A549 (cell line): ENCODE data around the gene PDGFA. TPM values are rescaled to one million over a fixed set of nuclear protein-coding genes. Genes with fewer than 3 reads are reported as not detected.

Source experiments
- ATAC-seq, 2 experiments: fragments of 200-7000 bp in 1 of 2; fragments of >200 bp in 1 of 2; cut with Nextera tagmentation in 1 of 2; cut with Tn5 transposase in 1 of 2; 3 replicates each; pipeline versions ENCODE4 v1.8.0 to v1.9.1; 2018 to 2020; ENCODE audit warnings: mild to moderate bottlenecking in 1 of 2, moderate library complexity in 1 of 2
- CTCF ChIA-PET: fragments of 300-600 bp; sonication (Branson Sonifier 250); formaldehyde crosslinking; extraction: SDS; loops from one replicate; lab custom pipeline; 2021; ENCODE audit warnings: antibody characterized with exemption, inconsistent platforms; lab: Yijun Ruan, JAX
- POLR2A ChIA-PET: fragments of 350-600 bp; formaldehyde crosslinking; extraction: SDS; loops from one replicate; lab custom pipeline; 2021; ENCODE audit warnings: antibody characterized with exemption, inconsistent platforms; lab: Yijun Ruan, JAX
- DNase-seq, 2 experiments: peaks; one replicate each; pipeline versions ENCODE4 v3.0.0 to v3.0.0-alpha.2; 2011 to 2016; ENCODE audit warnings: low read depth in 1 of 2, low spot score in 1 of 2
- FAIRE-seq: peaks from 2 replicates; lab custom pipeline; 2011; peaks lifted over from hg19 to GRCh38; lab: Jason Lieb, UNC
- H3K27ac ChIP-seq, 2 experiments: fragments of >200 bp; sonication (Bioruptor Twin); formaldehyde crosslinking; 3 replicates each; pipeline ENCODE4 v1.5.1; 2016 to 2017
- H3K4me1 ChIP-seq: fragments of >200 bp; sonication (Bioruptor Twin); formaldehyde crosslinking; 3 replicates; pipeline ENCODE4 v1.6.1; 2016
- H3K4me2 ChIP-seq: fragments of >200 bp; sonication (Bioruptor Twin); formaldehyde crosslinking; 3 replicates; pipeline ENCODE4 v1.6.1; 2016
- H3K4me3 ChIP-seq: fragments of >200 bp; sonication (Bioruptor Twin); formaldehyde crosslinking; 3 replicates; pipeline ENCODE4 v1.5.1; 2016
- H3K9me3 ChIP-seq: fragments of >200 bp; sonication (Bioruptor Twin); formaldehyde crosslinking; 3 replicates; pipeline ENCODE4 v1.6.1; 2016
- CBX8 ChIP-seq: fragments of 200-600 bp; sonication (generic); IDR thresholded peaks from 2 replicates; pipeline ENCODE4 v1.6.1; 2016
- CHD2 ChIP-seq: fragments of 150-350 bp; IDR thresholded peaks from 2 replicates; pipeline ENCODE4 v1.6.1; 2014; ENCODE audit warnings: low read length; ENCODE audit not compliant: partially characterized antibody
- EHF ChIP-seq: fragments of 250-450 bp; sonication (Bioruptor Pico); IDR thresholded peaks from 2 replicates; pipeline ENCODE4 v1.5.0; 2020; ENCODE audit warnings: mild to moderate bottlenecking
- ESRRA ChIP-seq: fragments of 150-350 bp; IDR thresholded peaks from 2 replicates; pipeline ENCODE4 v1.6.1; 2014; ENCODE audit warnings: mild to moderate bottlenecking, low read length, borderline replicate concordance
- FOSL2 ChIP-seq, 2 experiments: fragments of 450-650 bp in 1 of 2; fragments of >200 bp in 1 of 2; sonication (Bioruptor Twin) in 1 of 2; formaldehyde crosslinking; IDR thresholded peaks; 2 replicates each; pipeline versions ENCODE4 v1.5.0 to v1.6.1; 2016 to 2020; ENCODE audit warnings: mild to moderate bottlenecking in 1 of 2, moderate library complexity in 1 of 2
- FOXS1 ChIP-seq: fragments of 250-450 bp; sonication (Bioruptor Pico); IDR thresholded peaks from 2 replicates; pipeline ENCODE4 v1.5.0; 2020; ENCODE audit warnings: mild to moderate bottlenecking, moderate library complexity
- HDAC2 ChIP-seq: fragments of 200-600 bp; sonication (generic); IDR thresholded peaks from 2 replicates; pipeline ENCODE4 v1.6.1; 2016
- HES2 ChIP-seq: fragments of >200 bp; sonication (Bioruptor Twin); formaldehyde crosslinking; IDR thresholded peaks from 2 replicates; pipeline ENCODE4 v1.6.1; 2016
- HOXA7 ChIP-seq: fragments of 250-450 bp; sonication (Bioruptor Pico); IDR thresholded peaks from 2 replicates; pipeline ENCODE4 v1.5.0; 2020; ENCODE audit warnings: mild to moderate bottlenecking, moderate library complexity
- HOXB13 ChIP-seq: fragments of 250-450 bp; sonication (Bioruptor Pico); IDR thresholded peaks from 2 replicates; pipeline ENCODE4 v1.5.0; 2020; ENCODE audit warnings: low read depth, mild to moderate bottlenecking, moderate library complexity
- MAFK ChIP-seq: fragments of 450-650 bp; IDR thresholded peaks from 2 replicates; pipeline ENCODE4 v1.6.1; 2014; ENCODE audit not compliant: partially characterized antibody
- MAX ChIP-seq: IDR thresholded peaks from 2 replicates; pipeline ENCODE4 v1.6.1; 2012
- MAZ ChIP-seq: fragments of 150-350 bp; IDR thresholded peaks from 2 replicates; pipeline ENCODE4 v1.6.1; 2014; ENCODE audit warnings: antibody characterized with exemption, low read depth, low read length, borderline replicate concordance
- MYC ChIP-seq: IDR thresholded peaks from 2 replicates; pipeline ENCODE4 v1.6.1; 2012; ENCODE audit warnings: mild to moderate bottlenecking, inconsistent platforms, low read length, improper control_type of control experiment, borderline replicate concordance
- NFE2L2 ChIP-seq: fragments of 150-350 bp; conservative IDR thresholded peaks from 2 replicates; pipeline ENCODE4 v1.6.1; 2014; ENCODE audit warnings: low read length
- NPAS2 ChIP-seq: fragments of 250-450 bp; sonication (Bioruptor Pico); IDR thresholded peaks from 2 replicates; pipeline ENCODE4 v1.8.0; 2022; ENCODE audit warnings: mild to moderate bottlenecking, moderate library complexity, borderline replicate concordance
- NR3C1 ChIP-seq: fragments of >200 bp; sonication (Bioruptor Twin); formaldehyde crosslinking; IDR thresholded peaks from 3 replicates; pipeline ENCODE4 v1.6.1; 2017
- POLR2A ChIP-seq: IDR thresholded peaks from 2 replicates; pipeline ENCODE4 v1.6.1; 2012; ENCODE audit warnings: mild to moderate bottlenecking, low read length
- RARB ChIP-seq: fragments of 250-450 bp; sonication (Bioruptor Pico); IDR thresholded peaks from 2 replicates; pipeline ENCODE4 v1.8.0; 2021; ENCODE audit warnings: mild to moderate bottlenecking, moderate library complexity
- SMC3 ChIP-seq: fragments of >200 bp; sonication (Bioruptor Twin); formaldehyde crosslinking; IDR thresholded peaks from 3 replicates; pipeline ENCODE4 v1.6.1; 2018; ENCODE audit warnings: inconsistent platforms
- SREBF2 ChIP-seq: fragments of 450-650 bp; IDR thresholded peaks from 2 replicates; pipeline ENCODE4 v1.6.1; 2014; ENCODE audit warnings: mild to moderate bottlenecking, moderate library complexity
- TFCP2L1 ChIP-seq: fragments of 250-450 bp; sonication (Bioruptor Pico); IDR thresholded peaks from 2 replicates; pipeline ENCODE4 v1.5.0; 2021; ENCODE audit warnings: mild to moderate bottlenecking
- ZNF302 ChIP-seq: fragments of 250-450 bp; sonication (Bioruptor Pico); IDR thresholded peaks from 2 replicates; pipeline ENCODE4 v1.9.0; 2021; ENCODE audit warnings: inconsistent platforms, mild to moderate bottlenecking, moderate library complexity
- WGBS: methylation state at CpG from one replicate; pipeline ENCODE4 v1.1.6; 2017; ENCODE audit errors: missing lambda C conversion rate; 5-methylcytosine and 5-hydroxymethylcytosine counted together
- polyA plus RNA-seq, 4 experiments: library from polyadenylated mRNA; depleted of rRNA in 3 of 4; stranded (reverse); fragments of >200 nt; fragmentation: RNase III in 1 of 4; extraction: RNeasy Plus Mini Kit Qiagen cat#74134 plus additional on column Dnase treatment in 1 of 4; gene quantifications; 2 replicates in 3 of 4; 3 replicates in 1 of 4; pipeline ENCODE4 v1.2.3, GENCODE V29; 2011 to 2017
- TF ChIP-seq, protein P1 (sequence below): fragments of 200-600 bp; sonication (generic); IDR thresholded peaks from 2 replicates; pipeline ENCODE4 v1.6.1; 2016; ENCODE audit warnings: antibody characterized with exemption, mild to moderate bottlenecking, moderate library complexity
- TF ChIP-seq, protein P2 (sequence below): fragments of 250-450 bp; sonication (Bioruptor Pico); IDR thresholded peaks from 2 replicates; pipeline ENCODE4 v1.5.0; 2021; ENCODE audit warnings: mild to moderate bottlenecking, moderate library complexity, borderline replicate concordance

Gene PDGFA
- polyA plus RNA-seq, 2 of the 4 experiments (the other 2 are of a cell fraction), result 12.8 to 14.9 TPM

DNA sequence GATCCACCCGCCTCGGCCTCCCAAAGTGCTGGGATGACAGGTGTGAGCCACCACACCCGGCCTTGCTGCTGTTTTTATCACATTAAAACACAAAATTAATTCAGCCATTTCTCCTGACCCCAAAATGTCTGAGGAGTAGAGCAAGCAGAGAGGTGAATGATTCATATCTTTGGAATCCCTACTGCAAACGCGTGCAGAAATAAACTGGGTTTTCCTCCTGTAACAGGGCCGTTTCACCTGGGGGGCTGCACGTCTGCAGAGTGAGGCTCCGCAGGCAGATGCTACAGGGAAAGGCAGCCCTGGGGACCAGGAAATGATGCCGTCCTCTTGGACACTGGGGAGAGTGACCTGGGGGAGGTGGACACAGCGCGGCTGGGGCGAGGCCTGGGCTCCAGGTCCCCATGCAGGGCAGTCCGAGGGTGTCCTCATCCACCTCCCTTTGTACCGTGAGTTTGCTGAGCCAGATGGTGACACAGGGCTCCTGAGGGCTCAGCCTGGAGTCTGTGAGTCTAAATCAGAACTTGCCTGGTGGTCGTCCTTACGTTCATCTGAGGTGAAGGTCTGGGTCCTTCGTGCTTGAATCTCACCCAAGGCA lies 41.9 kb downstream of the PDGFA start:
- Histone ChIP-seq H3K4me2 (peak overlapping the region; percentile 27; the same call in 1 of the 3 replicates), H3K4me3 (no peak overlapping the region), H3K27ac (peak overlapping the region in 1 of 2 experiments; percentile 71; a peak in 2 of 6 replicates), H3K4me1 (peaks cover 8% of the 10 kb centered on the region), H3K9me3 (no peaks in the 10 kb centered on the region)
- ATAC-seq, result peak in 1 of 2 experiments; percentile 52; a peak in 3 of 6 replicates
- no peak for DNase-seq
- TF ChIP-seq NPAS2 (no peak), MAX (no peak), FOSL2 (IDR thresholded peaks at IDR 0.05) (no peak), FOSL2 (CRISPR knock-in tag; IDR thresholded peaks at IDR 0.05) (no peak), SREBF2 (no peak), NFE2L2 (no peak), SMC3 (no peak), CBX8 (no peak), HDAC2 (no peak), ZNF302 (CRISPR knock-in tag) (no peak), MYC (no peak), EHF (CRISPR knock-in tag) (no peak), FOXS1 (CRISPR knock-in tag) (no peak)
- TF ChIP-seq, protein P1, sequence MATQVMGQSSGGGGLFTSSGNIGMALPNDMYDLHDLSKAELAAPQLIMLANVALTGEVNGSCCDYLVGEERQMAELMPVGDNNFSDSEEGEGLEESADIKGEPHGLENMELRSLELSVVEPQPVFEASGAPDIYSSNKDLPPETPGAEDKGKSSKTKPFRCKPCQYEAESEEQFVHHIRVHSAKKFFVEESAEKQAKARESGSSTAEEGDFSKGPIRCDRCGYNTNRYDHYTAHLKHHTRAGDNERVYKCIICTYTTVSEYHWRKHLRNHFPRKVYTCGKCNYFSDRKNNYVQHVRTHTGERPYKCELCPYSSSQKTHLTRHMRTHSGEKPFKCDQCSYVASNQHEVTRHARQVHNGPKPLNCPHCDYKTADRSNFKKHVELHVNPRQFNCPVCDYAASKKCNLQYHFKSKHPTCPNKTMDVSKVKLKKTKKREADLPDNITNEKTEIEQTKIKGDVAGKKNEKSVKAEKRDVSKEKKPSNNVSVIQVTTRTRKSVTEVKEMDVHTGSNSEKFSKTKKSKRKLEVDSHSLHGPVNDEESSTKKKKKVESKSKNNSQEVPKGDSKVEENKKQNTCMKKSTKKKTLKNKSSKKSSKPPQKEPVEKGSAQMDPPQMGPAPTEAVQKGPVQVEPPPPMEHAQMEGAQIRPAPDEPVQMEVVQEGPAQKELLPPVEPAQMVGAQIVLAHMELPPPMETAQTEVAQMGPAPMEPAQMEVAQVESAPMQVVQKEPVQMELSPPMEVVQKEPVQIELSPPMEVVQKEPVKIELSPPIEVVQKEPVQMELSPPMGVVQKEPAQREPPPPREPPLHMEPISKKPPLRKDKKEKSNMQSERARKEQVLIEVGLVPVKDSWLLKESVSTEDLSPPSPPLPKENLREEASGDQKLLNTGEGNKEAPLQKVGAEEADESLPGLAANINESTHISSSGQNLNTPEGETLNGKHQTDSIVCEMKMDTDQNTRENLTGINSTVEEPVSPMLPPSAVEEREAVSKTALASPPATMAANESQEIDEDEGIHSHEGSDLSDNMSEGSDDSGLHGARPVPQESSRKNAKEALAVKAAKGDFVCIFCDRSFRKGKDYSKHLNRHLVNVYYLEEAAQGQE, result no peak
- WGBS, result 46% methylated on average over 12 of the region's 17 CpGs
- ChIA-PET CTCF (no interaction called here), POLR2A (no interaction called here)
- FAIRE-seq, result no peak

DNA sequence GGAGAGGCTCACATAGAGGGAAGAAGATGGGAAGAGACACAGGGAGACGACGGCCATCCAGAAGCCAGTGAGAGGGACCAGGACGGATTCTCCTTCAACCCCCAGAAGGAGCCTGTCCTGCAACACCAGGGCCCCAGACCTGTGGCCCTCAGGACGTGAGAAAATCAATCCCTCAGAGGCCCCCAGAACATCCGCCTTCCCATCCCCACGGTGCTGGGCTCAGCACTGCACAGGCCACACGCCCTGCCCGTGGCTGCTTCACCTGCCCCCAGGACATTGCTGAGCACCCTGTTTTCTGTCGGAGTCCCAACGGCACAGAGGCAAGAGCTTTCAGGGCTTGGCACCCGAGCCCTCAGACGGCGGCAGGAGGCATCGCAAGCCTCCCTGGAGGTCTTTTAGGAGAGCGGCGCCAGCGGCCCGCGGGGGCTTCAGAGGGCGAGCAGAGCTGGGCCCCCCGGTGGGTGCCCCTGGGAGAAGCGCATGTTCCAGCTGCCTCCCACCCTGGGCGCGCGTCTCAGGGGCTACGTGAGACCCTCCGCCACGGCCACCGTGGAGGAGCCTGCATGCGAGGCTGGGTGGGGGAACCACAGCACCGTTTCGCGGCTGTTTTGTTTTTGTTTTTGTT lies 42.8 kb downstream of the PDGFA start:
- no peak for DNase-seq
- TF ChIP-seq HES2 (no peak), RARB (CRISPR knock-in tag) (no peak), HOXB13 (CRISPR knock-in tag) (no peak), MAX (no peak), ESRRA (no peak), CHD2 (no peak), CBX8 (no peak), MAZ (no peak), POLR2A (no peak), NFE2L2 (no peak), MAFK (no peak), TFCP2L1 (CRISPR knock-in tag) (no peak), HOXA7 (CRISPR knock-in tag) (no peak), NR3C1 (no peak)
- TF ChIP-seq, protein P2, sequence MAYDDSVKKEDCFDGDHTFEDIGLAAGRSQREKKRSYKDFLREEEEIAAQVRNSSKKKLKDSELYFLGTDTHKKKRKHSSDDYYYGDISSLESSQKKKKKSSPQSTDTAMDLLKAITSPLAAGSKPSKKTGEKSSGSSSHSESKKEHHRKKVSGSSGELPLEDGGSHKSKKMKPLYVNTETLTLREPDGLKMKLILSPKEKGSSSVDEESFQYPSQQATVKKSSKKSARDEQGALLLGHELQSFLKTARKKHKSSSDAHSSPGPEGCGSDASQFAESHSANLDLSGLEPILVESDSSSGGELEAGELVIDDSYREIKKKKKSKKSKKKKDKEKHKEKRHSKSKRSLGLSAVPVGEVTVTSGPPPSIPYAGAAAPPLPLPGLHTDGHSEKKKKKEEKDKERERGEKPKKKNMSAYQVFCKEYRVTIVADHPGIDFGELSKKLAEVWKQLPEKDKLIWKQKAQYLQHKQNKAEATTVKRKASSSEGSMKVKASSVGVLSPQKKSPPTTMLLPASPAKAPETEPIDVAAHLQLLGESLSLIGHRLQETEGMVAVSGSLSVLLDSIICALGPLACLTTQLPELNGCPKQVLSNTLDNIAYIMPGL (CRISPR knock-in tag), result no peak
- 86% methylated on average over 27 of the region's 33 CpGs for WGBS
- Histone ChIP-seq H3K9me3 (no peaks in the 10 kb centered on the region), H3K4me3 (no peak overlapping the region), H3K27ac (no peak overlapping the region), H3K4me2 (no peak overlapping the region), H3K4me1 (peaks cover 8% of the 10 kb centered on the region)
- ChIA-PET POLR2A (no interaction called here), CTCF (no interaction called here)
- no peak for FAIRE-seq
- no peak for ATAC-seq
